H9 (cell line): ENCODE measurements around the gene SGIP1. TPM values are rescaled to one million over a fixed set of nuclear protein-coding genes. Genes with fewer than 3 reads are reported as not detected.

Experiments used
- DNase-seq: peaks from one replicate; pipeline ENCODE4 v3.0.0-alpha.2; 2017
- H2AFZ ChIP-seq: one replicate; pipeline ENCODE4 v1.6.1; 2013; ENCODE audit warnings: mild to moderate bottlenecking, low read length, control low read depth, moderate library complexity
- H2AK5ac ChIP-seq: 2 replicates; pipeline ENCODE4 v1.6.1; 2013; ENCODE audit warnings: low read length, control low read depth, mixed read lengths; ENCODE audit not compliant: insufficient read length
- H2BK120ac ChIP-seq: one replicate; pipeline ENCODE4 v1.6.1; 2013; ENCODE audit warnings: low read depth, mild to moderate bottlenecking, low read length, control low read depth, inconsistent platforms; ENCODE audit not compliant: poor library complexity, severe bottlenecking
- H2BK12ac ChIP-seq: 2 replicates; pipeline ENCODE4 v1.6.1; 2013; ENCODE audit warnings: low read length, control low read depth, mixed read lengths, low read depth; ENCODE audit not compliant: insufficient read length
- H2BK15ac ChIP-seq: 2 replicates; pipeline ENCODE4 v1.6.1; 2013; ENCODE audit warnings: low read depth, low read length, control low read depth
- H2BK20ac ChIP-seq: one replicate; pipeline ENCODE4 v1.6.1; 2013; ENCODE audit warnings: low read depth, mild to moderate bottlenecking, low read length, control low read depth, inconsistent platforms; ENCODE audit not compliant: poor library complexity, severe bottlenecking
- H2BK5ac ChIP-seq: 2 replicates; pipeline ENCODE4 v1.6.1; 2013; ENCODE audit warnings: low read length, control low read depth, mixed read lengths; ENCODE audit not compliant: insufficient read length
- H3K14ac ChIP-seq: 2 replicates; pipeline ENCODE4 v1.6.1; 2013; ENCODE audit warnings: low read length, control low read depth; ENCODE audit not compliant: insufficient read depth
- H3K18ac ChIP-seq: 2 replicates; pipeline ENCODE4 v1.6.1; 2013; ENCODE audit warnings: low read depth, mild to moderate bottlenecking, mixed read lengths, low read length, control low read depth; ENCODE audit not compliant: insufficient read length
- H3K23ac ChIP-seq: 2 replicates; pipeline ENCODE4 v1.6.1; 2013; ENCODE audit warnings: low read length, control low read depth, mixed read lengths, low read depth; ENCODE audit not compliant: insufficient read length
- H3K23me2 ChIP-seq: 2 replicates; pipeline ENCODE4 v1.6.1; 2013; ENCODE audit warnings: low read depth, mild to moderate bottlenecking, mixed read lengths, low read length, control low read depth; ENCODE audit not compliant: insufficient read length, poor library complexity, severe bottlenecking
- H3K27ac ChIP-seq: 2 replicates; pipeline ENCODE4 v1.5.1; 2013; ENCODE audit warnings: low read length, control low read depth, mixed read lengths, low read depth; ENCODE audit not compliant: insufficient read length
- H3K27me3 ChIP-seq: 2 replicates; pipeline ENCODE4 v1.6.1; 2013; ENCODE audit warnings: low read length, control low read depth, inconsistent platforms; ENCODE audit not compliant: insufficient read depth
- H3K4ac ChIP-seq: 2 replicates; pipeline ENCODE4 v1.6.1; 2013; ENCODE audit warnings: low read depth, mild to moderate bottlenecking, control low read depth, inconsistent platforms, low read length, moderate library complexity
- H3K4me1 ChIP-seq: 2 replicates; pipeline ENCODE4 v1.6.1; 2013; ENCODE audit warnings: low read length, control low read depth, inconsistent platforms; ENCODE audit not compliant: insufficient read depth
- H3K4me2 ChIP-seq: 2 replicates; pipeline ENCODE4 v1.6.1; 2013; ENCODE audit warnings: low read length, control low read depth, mixed read lengths; ENCODE audit not compliant: insufficient read length, insufficient read depth
- H3K56ac ChIP-seq: 2 replicates; pipeline ENCODE4 v1.6.1; 2013; ENCODE audit warnings: low read depth, mild to moderate bottlenecking, mixed read lengths, low read length, control low read depth; ENCODE audit not compliant: insufficient read length
- H3K79me1 ChIP-seq: 2 replicates; pipeline ENCODE4 v1.6.1; 2013; ENCODE audit warnings: low read depth, mild to moderate bottlenecking, moderate library complexity, low read length, control low read depth, inconsistent platforms; ENCODE audit not compliant: insufficient read depth, poor library complexity, severe bottlenecking
- H3K79me2 ChIP-seq: 2 replicates; pipeline ENCODE4 v1.6.1; 2013; ENCODE audit warnings: low read length, control low read depth, inconsistent platforms; ENCODE audit not compliant: insufficient read depth
- H3K9ac ChIP-seq: 2 replicates; pipeline ENCODE4 v1.6.1; 2013; ENCODE audit warnings: low read length, control low read depth, mixed read lengths; ENCODE audit not compliant: insufficient read length; ENCODE audit errors: extremely low read depth
- H3K9me3 ChIP-seq: one replicate; pipeline ENCODE4 v1.6.1; 2013; ENCODE audit warnings: low read depth, low read length, inconsistent platforms; ENCODE audit not compliant: control insufficient read depth
- H3T11ph ChIP-seq: one replicate; pipeline ENCODE4 v1.6.1; 2013; ENCODE audit warnings: mild to moderate bottlenecking, low read length, control low read depth, inconsistent platforms
- H4K20me1 ChIP-seq: one replicate; pipeline ENCODE4 v1.6.1; 2013; ENCODE audit not compliant: control insufficient read depth, insufficient read length, insufficient read depth
- H4K5ac ChIP-seq: 2 replicates; pipeline ENCODE4 v1.6.1; 2013; ENCODE audit warnings: low read depth, mild to moderate bottlenecking, mixed read lengths, low read length, control low read depth; ENCODE audit not compliant: insufficient read length
- H4K8ac ChIP-seq: replicated peaks from 2 replicates; pipeline ENCODE4 v1.6.1; 2013; ENCODE audit warnings: low read length, control low read depth, mixed read lengths, low read depth; ENCODE audit not compliant: insufficient read length
- H4K91ac ChIP-seq: 2 replicates; pipeline ENCODE4 v1.6.1; 2013; ENCODE audit warnings: low read depth, mild to moderate bottlenecking, moderate library complexity, mixed read lengths, low read length, control low read depth; ENCODE audit not compliant: insufficient read length
- H3K27ac Mint-ChIP-seq, 3 experiments: 2 replicates in 2 of 3; 3 replicates in 1 of 3; pipeline ENCODE4 v1.8.0; 2020 to 2021; ENCODE audit warnings: mixed read lengths in 3 of 3, mild to moderate bottlenecking in 1 of 3, moderate library complexity in 1 of 3
- H3K27me3 Mint-ChIP-seq: 2 replicates; pipeline ENCODE4 v1.8.0; 2021; ENCODE audit warnings: low read depth, mild to moderate bottlenecking, moderate library complexity, mixed read lengths
- H3K36me3 Mint-ChIP-seq, 3 experiments: 2 replicates in 2 of 3; 3 replicates in 1 of 3; pipeline ENCODE4 v1.8.0; 2020 to 2021; ENCODE audit warnings: low read depth in 3 of 3, mixed read lengths in 3 of 3; ENCODE audit not compliant: insufficient read depth in 1 of 3
- H3K4me1 Mint-ChIP-seq, 2 experiments: 2 replicates each; pipeline ENCODE4 v1.8.0; 2020; ENCODE audit warnings: mixed read lengths in 2 of 2
- H3K4me3 Mint-ChIP-seq, 2 experiments: 2 replicates in 1 of 2; 3 replicates in 1 of 2; pipeline ENCODE4 v1.8.0; 2020 to 2021; ENCODE audit warnings: mild to moderate bottlenecking in 2 of 2, mixed read lengths in 2 of 2, moderate library complexity in 1 of 2
- H3K9me3 Mint-ChIP-seq, 2 experiments: 2 replicates in 1 of 2; 3 replicates in 1 of 2; pipeline ENCODE4 v1.8.0; 2020; ENCODE audit warnings: mild to moderate bottlenecking in 2 of 2, mixed read lengths in 2 of 2, moderate library complexity in 1 of 2
- total RNA-seq: library from RNA; stranded (reverse); gene quantifications from 2 replicates; pipeline ENCODE4 v1.2.1, GENCODE V29; 2021
- TF ChIP-seq, protein P1 (sequence below): fragments of 200-600 bp; sonication (generic); conservative IDR thresholded peaks from 3 replicates; pipeline ENCODE4 v1.8.0; 2021; ENCODE audit warnings: antibody characterized with exemption, mild to moderate bottlenecking

SGIP1 gene
- total RNA-seq, 1 experiment from 2014 or later, result 1.5 TPM

DNA sequence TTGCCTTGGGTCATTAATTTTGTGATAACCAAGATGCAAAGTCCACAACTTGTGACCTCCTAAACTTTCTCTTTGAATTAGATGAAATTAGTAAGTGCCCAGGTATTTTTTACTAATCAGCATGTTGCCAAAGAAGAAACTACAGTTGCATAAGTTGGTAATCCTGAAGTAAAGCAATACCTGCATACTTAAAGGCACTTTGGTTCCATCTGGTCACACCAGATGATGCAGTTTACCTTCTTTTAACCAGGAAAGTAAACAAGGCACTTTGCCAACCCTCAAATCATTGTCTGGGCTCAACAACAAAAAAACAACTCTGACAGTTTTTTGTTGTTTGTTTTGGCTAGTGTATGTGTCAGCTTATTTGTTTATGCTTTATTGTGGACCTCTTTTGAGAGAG is 162.8 kb downstream of the SGIP1 start:
- no peak overlapping the region for H2BK120ac ChIP-seq
- H3K56ac ChIP-seq, result no peak overlapping the region
- H3K27me3 ChIP-seq, result no peaks in the 10 kb centered on the region
- Mint-ChIP-seq H3K4me3 (no peak overlapping the region), H3K27me3 (no peaks in the 10 kb centered on the region), H3K9me3 (no peaks in the 10 kb centered on the region; a peak in 1 of 5 replicates), H3K4me1 (peaks cover 5 to 9% of the 10 kb centered on the region in 2 experiments), H3K27ac (no peak overlapping the region), H3K36me3 (no peaks in the 10 kb centered on the region)
- no peaks in the 10 kb centered on the region; the same call in 1 of the 2 replicates for H3K4me1 ChIP-seq
- H4K91ac ChIP-seq, result no peak overlapping the region
- TF ChIP-seq, protein P1, sequence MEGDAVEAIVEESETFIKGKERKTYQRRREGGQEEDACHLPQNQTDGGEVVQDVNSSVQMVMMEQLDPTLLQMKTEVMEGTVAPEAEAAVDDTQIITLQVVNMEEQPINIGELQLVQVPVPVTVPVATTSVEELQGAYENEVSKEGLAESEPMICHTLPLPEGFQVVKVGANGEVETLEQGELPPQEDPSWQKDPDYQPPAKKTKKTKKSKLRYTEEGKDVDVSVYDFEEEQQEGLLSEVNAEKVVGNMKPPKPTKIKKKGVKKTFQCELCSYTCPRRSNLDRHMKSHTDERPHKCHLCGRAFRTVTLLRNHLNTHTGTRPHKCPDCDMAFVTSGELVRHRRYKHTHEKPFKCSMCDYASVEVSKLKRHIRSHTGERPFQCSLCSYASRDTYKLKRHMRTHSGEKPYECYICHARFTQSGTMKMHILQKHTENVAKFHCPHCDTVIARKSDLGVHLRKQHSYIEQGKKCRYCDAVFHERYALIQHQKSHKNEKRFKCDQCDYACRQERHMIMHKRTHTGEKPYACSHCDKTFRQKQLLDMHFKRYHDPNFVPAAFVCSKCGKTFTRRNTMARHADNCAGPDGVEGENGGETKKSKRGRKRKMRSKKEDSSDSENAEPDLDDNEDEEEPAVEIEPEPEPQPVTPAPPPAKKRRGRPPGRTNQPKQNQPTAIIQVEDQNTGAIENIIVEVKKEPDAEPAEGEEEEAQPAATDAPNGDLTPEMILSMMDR, result no peak
- H4K20me1 ChIP-seq, result no peaks in the 10 kb centered on the region
- H3T11ph ChIP-seq, result no peak overlapping the region
- no peak overlapping the region for H3K18ac ChIP-seq
- no peaks in the 10 kb centered on the region for H3K23me2 ChIP-seq
- H2BK20ac ChIP-seq, result no peak overlapping the region
- no peaks in the 10 kb centered on the region for H3K79me1 ChIP-seq
- no peaks in the 10 kb centered on the region for H3K9me3 ChIP-seq
- H4K8ac ChIP-seq, result no peak overlapping the region
- no peak overlapping the region for H3K4ac ChIP-seq
- H3K27ac ChIP-seq, result no peak overlapping the region
- H2AFZ ChIP-seq, result no peak overlapping the region
- no peak overlapping the region for H3K4me2 ChIP-seq
- no peak overlapping the region for H3K9ac ChIP-seq
- no peak overlapping the region for H3K14ac ChIP-seq
- no peak overlapping the region for H2BK5ac ChIP-seq
- DNase-seq, result no peak
- no peaks in the 10 kb centered on the region for H3K79me2 ChIP-seq
- no peak overlapping the region for H2AK5ac ChIP-seq
- no peak overlapping the region for H3K23ac ChIP-seq
- H2BK12ac ChIP-seq, result no peak overlapping the region
- H4K5ac ChIP-seq, result no peak overlapping the region
- H2BK15ac ChIP-seq, result no peak overlapping the region
